Globus pallidus (tissue), 1 donor: ENCODE results near the gene ANGEL2.
"Not testable (repeated sequence)": the region's sequence is repeated elsewhere in the genome, so short reads cannot be mapped to it uniquely, and the experiment has no call there.

Experiments used
- DNase-seq: peaks from one replicate; pipeline ENCODE4 v3.0.0-alpha.2; 2015; ENCODE audit warnings: low spot score

Gene ANGEL2

GRCh38 chr1:212975111-212975918 is 40.4 kb downstream of the ANGEL2 start:
- DNase-seq, result no peak

GRCh38 chr1:212974711-212975110 is 41.0 kb downstream of the ANGEL2 start:
- DNase-seq, result no peak

GRCh38 chr1:212973899-212974298 is 41.8 kb downstream of the ANGEL2 start:
- no peak for DNase-seq

- no peak for DNase-seq
Observed at GRCh38 chr1:212973426-212973825, 42.2 kb downstream of the ANGEL2 start.

- DNase-seq, result no peak
Observed at GRCh38 chr1:212971312-212971711, 44.4 kb downstream of the ANGEL2 start.

DNA sequence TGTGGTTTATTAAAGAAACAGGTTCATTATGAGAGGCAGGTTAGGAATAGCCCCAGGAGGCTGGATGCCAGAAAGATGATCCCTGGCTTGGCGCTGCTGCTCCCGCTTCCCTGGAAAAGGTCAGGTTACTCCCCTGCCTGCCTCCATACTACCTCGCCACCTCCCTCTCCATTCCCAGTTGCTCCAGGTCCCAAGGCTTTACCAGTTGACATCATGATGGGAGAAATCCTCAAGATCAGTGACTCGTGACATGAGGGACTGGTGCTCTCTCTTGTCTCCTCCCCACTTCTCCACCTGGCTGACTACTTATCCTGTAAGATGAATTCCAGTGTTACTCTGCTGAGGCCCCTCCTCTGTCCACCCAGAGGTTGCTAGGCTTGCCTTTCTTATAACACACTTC is 45.6 kb downstream of the ANGEL2 start:
- no peak for DNase-seq

- DNase-seq, result no peak
Observed at GRCh38 chr1:212968368-212968863, 47.3 kb downstream of the ANGEL2 start.

DNA sequence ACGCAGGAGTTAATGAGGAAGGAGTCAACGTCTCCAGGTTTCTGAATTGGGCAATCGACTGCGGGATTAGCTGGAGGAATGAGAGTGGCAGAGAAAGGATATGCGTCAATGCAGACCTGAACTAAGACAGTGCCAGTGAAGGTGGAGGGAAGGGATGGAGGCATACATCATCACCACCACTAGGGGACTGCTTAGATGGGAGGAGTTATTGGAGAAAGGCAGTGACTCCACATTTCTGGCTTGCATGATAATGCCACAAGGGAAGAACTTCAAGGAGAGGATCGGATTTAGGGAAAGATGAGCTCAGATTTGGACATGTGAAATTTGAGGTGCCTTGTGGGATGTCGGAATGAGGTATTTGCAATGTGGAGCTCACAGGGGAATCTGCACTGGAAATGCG is 47.9 kb downstream of the ANGEL2 start:
- DNase-seq, result no peak

DNA sequence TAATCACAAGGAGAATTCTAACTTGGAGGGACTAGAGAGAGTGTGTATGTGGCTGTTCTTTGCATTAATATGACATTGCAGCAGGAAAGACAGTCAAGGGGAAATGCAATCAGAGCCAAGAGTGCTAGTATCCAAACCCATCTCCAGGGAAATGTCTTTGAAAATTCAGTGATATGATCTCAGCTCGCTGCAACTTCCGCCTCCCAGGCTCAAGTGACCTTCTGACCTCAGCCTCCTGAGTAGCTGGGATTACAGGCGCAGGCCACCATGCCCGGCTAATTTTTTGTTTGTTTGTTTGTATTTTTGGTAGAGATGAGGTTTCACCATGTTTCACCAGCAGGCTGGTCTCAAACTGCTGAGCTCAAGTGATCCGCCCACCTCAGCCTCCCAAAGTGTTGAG is 49.1 kb downstream of the ANGEL2 start:
- DNase-seq, result no peak

GRCh38 chr1:212964993-212965392 is 50.7 kb downstream of the ANGEL2 start:
- DNase-seq, result not testable (repeated sequence)

DNA sequence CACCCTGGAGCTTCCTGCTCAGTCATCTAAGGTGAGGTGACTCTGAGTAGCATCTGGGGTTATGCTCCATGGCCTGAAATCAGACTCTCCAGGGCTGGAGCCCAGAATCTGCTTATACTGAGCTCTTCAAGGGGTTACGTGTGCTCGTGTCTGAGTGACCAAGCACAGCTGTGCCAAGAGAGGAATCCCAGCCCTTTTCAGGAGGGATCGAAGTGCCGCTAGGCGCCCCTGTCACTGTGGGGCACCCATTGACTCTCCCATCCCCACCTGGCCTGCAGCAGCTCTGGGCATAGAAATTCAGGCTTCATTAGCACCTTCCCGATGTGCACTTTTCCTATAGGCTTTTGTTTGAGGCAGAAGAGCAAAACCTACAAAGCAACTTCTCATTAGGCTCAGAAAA is 51.6 kb downstream of the ANGEL2 start:
- DNase-seq, result no peak

DNA sequence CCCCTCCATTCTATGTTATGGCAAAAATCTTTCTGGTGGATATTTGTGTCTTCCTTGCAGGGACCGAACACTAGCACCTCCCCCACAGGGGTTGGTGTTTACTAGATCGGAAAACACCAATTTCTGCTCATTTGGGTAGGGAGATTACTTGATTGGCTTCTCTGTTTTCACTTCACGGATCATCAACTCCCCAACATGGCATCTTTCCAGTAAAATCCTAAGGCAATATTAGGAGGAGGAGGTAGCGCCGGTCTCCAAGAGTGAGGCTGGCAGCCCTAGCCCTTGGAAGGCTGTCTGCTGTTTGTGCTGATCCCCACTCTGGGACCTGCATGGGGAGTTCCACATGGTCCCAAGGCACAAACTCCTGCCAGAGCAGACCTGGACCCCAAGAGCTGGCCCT is 53.2 kb downstream of the ANGEL2 start:
- no peak for DNase-seq

GRCh38 chr1:212960932-212961331 is 54.7 kb downstream of the ANGEL2 start:
- no peak for DNase-seq

DNA sequence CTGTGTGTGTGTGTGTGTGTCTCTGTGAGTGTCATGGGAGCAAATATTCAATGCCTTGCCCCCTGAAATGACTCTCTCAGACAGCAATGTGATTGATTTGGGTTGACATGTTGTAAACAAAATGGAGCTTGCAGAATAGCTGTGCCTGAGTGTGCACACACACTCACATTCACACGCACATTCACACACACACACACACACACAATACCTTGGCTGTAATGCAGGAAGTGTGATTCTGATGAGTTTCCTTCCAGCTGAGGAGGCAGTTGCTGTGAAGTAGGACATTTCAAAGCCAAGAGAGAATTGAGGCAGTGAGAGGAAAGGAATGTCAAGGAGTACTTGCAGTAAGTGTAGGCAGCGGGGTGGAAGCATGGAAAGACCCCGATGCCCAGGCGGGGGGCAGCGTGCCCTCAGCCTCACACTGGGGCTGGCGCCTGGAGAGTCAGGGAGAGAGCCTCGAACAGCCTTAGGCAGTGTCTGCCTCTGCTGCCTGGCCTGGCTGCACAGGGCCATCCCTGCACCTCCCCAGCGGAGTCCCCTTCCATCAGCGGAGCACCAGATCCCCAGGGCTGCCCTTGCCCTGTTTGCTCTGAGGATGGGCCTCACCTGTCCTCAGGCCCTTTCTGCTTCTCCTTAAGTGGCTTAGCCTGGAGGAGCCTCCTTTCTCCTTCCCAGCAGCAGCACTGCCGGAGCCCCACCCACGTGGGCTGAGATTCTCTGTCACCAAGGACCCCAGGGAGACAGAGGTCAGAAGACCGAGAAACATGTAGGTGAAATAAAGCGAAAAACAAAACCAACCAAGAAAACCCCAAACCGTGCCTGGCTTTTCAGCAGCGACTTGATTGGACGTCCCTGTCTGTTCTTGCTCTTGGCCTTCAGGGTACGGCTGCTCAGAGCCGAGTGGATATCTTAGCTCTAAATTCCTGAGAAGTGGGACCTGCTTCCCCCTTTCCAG is 56.1 kb downstream of the ANGEL2 start:
- no peak for DNase-seq

DNA sequence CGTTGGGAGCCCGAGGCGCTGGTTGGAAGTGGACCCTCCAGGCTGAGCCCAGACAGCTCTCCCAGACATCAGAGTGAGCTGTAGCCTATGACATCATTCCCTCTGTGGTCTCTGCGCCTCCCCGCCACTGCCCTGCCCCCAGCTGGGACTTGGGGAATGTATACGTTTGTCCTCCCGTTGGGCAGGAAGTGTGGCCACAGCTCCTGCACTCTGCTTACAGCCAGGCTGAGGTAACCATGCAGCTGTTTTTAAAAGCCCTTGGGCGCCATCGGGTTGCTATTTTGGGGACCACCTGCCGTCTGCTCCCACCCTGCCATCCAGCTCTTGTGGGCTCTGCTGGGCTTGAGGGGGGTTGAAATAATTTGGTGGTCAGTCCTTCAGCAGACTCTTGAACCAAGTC is 57.5 kb downstream of the ANGEL2 start:
- no peak for DNase-seq

DNA sequence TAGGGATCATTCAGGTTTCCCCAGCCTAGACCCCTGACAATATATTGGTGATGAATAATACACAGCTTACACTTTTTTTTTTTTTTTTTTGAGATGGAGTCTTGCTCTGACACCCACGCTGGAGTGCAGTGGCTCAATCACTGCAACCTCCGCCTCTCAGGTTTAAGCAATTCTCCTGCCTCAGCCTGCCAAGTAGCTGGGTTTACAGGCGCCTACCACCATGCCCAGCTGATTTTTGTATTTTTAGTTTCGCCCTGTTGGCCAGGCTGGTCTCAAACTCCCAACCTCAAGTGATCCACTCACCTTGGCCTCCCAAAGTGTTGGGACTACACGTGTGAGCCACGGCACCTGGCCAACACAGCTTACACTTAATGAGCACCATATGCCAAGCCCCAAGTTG is 58.1 kb downstream of the ANGEL2 start:
- no peak for DNase-seq

DNA sequence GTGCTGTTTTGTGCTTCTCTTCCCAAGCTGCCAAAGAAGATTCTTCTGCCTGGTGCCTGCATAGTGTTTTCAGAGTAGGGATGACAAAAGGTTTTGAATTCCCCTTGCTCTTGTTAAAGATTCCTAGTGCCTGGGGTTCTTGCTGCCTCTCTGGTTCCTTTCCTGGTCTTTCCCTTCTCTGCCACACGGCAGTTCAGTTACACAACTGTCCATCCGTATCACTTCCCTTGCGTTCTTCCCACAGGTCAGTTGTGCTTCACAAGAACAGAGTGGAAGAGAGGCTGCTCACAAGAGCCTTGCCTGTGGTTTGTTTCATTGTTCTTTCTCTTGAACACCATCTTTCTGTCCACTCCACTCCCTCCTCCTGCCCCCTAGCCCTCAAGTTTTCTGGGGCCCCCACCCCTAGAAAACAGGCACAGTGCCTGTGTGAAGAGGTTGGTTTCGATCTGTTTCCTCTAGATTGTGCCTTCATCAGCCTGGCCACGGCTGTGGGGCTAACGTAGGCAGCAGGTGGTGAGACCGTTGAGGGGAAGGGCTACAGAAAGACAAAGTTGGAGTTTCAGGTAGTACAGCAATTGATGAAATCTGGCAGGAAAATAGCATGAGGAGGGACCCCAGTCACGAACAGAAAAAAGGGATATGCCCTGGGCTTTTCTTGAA is 59.6 kb downstream of the ANGEL2 start:
- DNase-seq, result no peak

- DNase-seq, result no peak
Observed at GRCh38 chr1:212955098-212955497, 60.6 kb downstream of the ANGEL2 start.

DNA sequence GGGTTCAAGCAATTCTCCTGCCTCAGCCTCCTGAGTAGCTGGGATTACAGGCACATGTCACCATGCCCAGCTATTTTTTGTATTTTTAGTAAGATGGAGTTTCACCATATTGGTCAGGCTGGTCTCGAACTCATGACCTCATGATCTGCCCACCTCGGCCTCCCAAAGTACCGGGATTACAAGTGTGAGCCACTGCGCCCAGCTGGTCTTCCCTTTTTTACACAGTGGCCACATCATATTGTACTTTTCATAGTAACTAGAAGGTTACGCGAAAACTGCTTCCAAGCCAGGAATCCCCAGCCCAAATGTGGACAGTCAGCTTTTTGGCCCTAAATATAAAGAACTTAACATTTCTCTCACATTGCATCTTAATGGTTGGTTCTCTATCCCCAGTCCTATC is 61.2 kb downstream of the ANGEL2 start:
- DNase-seq, result no peak

- no peak for DNase-seq
Observed at GRCh38 chr1:212953321-212953720, 62.3 kb downstream of the ANGEL2 start.

DNA sequence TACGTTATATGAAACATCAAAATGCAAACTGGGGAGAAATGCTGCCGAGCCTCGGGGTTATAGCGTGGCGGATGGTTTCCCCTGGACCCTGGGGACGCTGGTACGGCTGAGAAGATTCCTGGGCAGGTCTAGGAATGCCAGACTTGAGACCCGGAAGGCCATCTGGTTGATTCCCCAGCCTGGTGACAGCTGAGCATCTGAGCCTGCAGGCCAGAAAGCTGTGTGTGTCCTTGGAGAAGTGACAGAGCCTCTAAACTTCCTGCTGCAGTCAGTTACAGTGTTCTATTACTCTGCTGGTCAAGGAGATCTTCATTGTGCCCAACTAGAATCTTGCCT is 63.1 kb downstream of the ANGEL2 start:
- DNase-seq, result no peak

- no peak for DNase-seq
Observed at GRCh38 chr1:212951947-212952640, 63.6 kb downstream of the ANGEL2 start.
